Epithelial cell of proximal tubule (primary cell): ENCODE data around the gene ZNF311. TPM values are rescaled to one million over a fixed set of nuclear protein-coding genes. Genes with fewer than 3 reads are reported as not detected.

Experiments
- DNase-seq: peaks from one replicate; pipeline ENCODE4 v3.0.0-alpha.2; 2011; ENCODE audit warnings: low read depth
- H3K4me3 ChIP-seq: 2 replicates; pipeline ENCODE4 v1.5.1; 2011; ENCODE audit warnings: low read depth, mild to moderate bottlenecking, low read length
- CTCF ChIP-seq: conservative IDR thresholded peaks from 2 replicates; pipeline ENCODE4 v1.5.1; 2012; ENCODE audit warnings: low read depth, mild to moderate bottlenecking, low read length
- total RNA-seq: library from RNA; depleted of rRNA; stranded (reverse); fragments of >200 nt; gene quantifications from 2 replicates; pipeline ENCODE4 v1.2.3, GENCODE V29; 2015

ZNF311 gene
- total RNA-seq, 1 donor from 2014 or later = 0.52 TPM

GRCh38 chr6:29021434-29021833, 16.3 kb upstream of the ZNF311 start:
- no peak overlapping the region for H3K4me3 ChIP-seq
- no peak for TF ChIP-seq CTCF
- DNase-seq = no peak

- no peak for TF ChIP-seq CTCF
- H3K4me3 ChIP-seq = no peak overlapping the region
- no peak for DNase-seq
Observed at GRCh38 chr6:29019629-29020028, 14.5 kb upstream of the ZNF311 start.

- TF ChIP-seq CTCF = no peak
- no peak overlapping the region for H3K4me3 ChIP-seq
- DNase-seq = no peak
Observed at GRCh38 chr6:29017428-29017802, 12.3 kb upstream of the ZNF311 start.

GRCh38 chr6:29016559-29017427, 11.7 kb upstream of the ZNF311 start:
- H3K4me3 ChIP-seq = peak overlapping the region; percentile 67
- peak; percentile 86 for TF ChIP-seq CTCF
- DNase-seq = peak; percentile 31

GRCh38 chr6:29014729-29015608, 9.9 kb upstream of the ZNF311 start:
- DNase-seq = no peak
- no peak overlapping the region for H3K4me3 ChIP-seq
- no peak for TF ChIP-seq CTCF

- peak overlapping the region; percentile 64 for H3K4me3 ChIP-seq
- no peak for DNase-seq
- TF ChIP-seq CTCF = no peak
Observed at GRCh38 chr6:29011276-29011734, 6.2 kb upstream of the ZNF311 start.
